RWPE2 (cell line): Measurements from ENCODE around the gene SLC5A12.
A peak's percentile ranks its signal among the peaks of the same experiment; 100 is the strongest.
"Not testable (repeated sequence)": the region's sequence is repeated elsewhere in the genome, so short reads cannot be mapped to it uniquely, and the experiment has no call there.

Experiments used
- ATAC-seq: fragments of 200-7000 bp; cut with Tn5 transposase; 3 replicates; pipeline ENCODE4 v1.9.1; 2021; ENCODE audit warnings: low read depth
- DNase-seq: peaks from one replicate; pipeline ENCODE4 v3.0.0-alpha.2; 2020; ENCODE audit warnings: low spot score
- H3K27ac ChIP-seq: fragments of 450-650 bp; 2 replicates; pipeline ENCODE4 v1.5.1; 2017; ENCODE audit warnings: mild to moderate bottlenecking; ENCODE audit not compliant: poor library complexity, severe bottlenecking
- H3K27me3 ChIP-seq: fragments of 250-450 bp; sonication (Bioruptor Pico); 2 replicates; pipeline ENCODE4 v1.5.1; 2021; ENCODE audit warnings: mild to moderate bottlenecking, moderate library complexity; ENCODE audit not compliant: insufficient read depth, poor library complexity, severe bottlenecking
- H3K36me3 ChIP-seq: fragments of 250-450 bp; sonication (Bioruptor Pico); 2 replicates; pipeline ENCODE4 v1.5.1; 2020; ENCODE audit warnings: low read depth, mild to moderate bottlenecking, moderate library complexity
- H3K4me1 ChIP-seq: fragments of 250-450 bp; sonication (Bioruptor Pico); 2 replicates; pipeline ENCODE4 v1.5.1; 2021; ENCODE audit warnings: mild to moderate bottlenecking, moderate library complexity; ENCODE audit not compliant: insufficient read depth, poor library complexity, severe bottlenecking
- H3K4me3 ChIP-seq: fragments of 250-450 bp; sonication (Bioruptor Pico); 2 replicates; pipeline ENCODE4 v1.5.1; 2021; ENCODE audit warnings: mild to moderate bottlenecking, moderate library complexity; ENCODE audit not compliant: severe bottlenecking
- H3K9me3 ChIP-seq: fragments of 250-450 bp; sonication (Bioruptor Pico); 2 replicates; pipeline ENCODE4 v1.5.1; 2021; ENCODE audit warnings: mild to moderate bottlenecking, moderate library complexity; ENCODE audit not compliant: severe bottlenecking
- TF ChIP-seq, protein P1 (sequence below): fragments of 450-650 bp; IDR thresholded peaks from one replicate; pipeline ENCODE4 v1.5.1; 2017; ENCODE audit warnings: mild to moderate bottlenecking, moderate library complexity; ENCODE audit not compliant: poor library complexity, severe bottlenecking

SLC5A12 gene

DNA sequence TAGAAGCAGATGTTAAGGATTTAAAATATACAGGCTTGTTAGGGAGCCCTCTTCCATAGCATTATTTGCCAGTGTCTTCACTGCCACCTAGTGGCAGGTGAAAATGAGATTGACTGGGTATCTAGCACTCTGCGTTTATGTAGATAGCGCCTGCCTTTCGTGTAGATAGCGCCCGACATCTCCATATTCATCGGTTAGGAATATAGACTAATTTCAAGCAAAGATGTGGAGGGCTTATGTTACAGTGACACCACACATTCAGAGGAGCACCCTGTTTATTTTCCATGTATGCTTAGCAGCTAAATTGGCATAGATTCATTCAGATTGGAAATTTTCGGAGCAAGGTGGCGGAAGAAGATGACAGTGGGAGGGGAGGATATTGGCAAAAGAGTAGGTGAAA, 72.0 kb downstream of the SLC5A12 start:
- Histone ChIP-seq H3K4me1 (no peaks in the 10 kb centered on the region), H3K36me3 (no peaks in the 10 kb centered on the region), H3K4me3 (no peak overlapping the region), H3K27me3 (peaks cover 2% of the 10 kb centered on the region), H3K27ac (no peak overlapping the region), H3K9me3 (no peaks in the 10 kb centered on the region)
- ATAC-seq (peak; percentile 94), DNase-seq (no peak)
- TF ChIP-seq, protein P1, sequence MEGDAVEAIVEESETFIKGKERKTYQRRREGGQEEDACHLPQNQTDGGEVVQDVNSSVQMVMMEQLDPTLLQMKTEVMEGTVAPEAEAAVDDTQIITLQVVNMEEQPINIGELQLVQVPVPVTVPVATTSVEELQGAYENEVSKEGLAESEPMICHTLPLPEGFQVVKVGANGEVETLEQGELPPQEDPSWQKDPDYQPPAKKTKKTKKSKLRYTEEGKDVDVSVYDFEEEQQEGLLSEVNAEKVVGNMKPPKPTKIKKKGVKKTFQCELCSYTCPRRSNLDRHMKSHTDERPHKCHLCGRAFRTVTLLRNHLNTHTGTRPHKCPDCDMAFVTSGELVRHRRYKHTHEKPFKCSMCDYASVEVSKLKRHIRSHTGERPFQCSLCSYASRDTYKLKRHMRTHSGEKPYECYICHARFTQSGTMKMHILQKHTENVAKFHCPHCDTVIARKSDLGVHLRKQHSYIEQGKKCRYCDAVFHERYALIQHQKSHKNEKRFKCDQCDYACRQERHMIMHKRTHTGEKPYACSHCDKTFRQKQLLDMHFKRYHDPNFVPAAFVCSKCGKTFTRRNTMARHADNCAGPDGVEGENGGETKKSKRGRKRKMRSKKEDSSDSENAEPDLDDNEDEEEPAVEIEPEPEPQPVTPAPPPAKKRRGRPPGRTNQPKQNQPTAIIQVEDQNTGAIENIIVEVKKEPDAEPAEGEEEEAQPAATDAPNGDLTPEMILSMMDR = peak; percentile 89

DNA sequence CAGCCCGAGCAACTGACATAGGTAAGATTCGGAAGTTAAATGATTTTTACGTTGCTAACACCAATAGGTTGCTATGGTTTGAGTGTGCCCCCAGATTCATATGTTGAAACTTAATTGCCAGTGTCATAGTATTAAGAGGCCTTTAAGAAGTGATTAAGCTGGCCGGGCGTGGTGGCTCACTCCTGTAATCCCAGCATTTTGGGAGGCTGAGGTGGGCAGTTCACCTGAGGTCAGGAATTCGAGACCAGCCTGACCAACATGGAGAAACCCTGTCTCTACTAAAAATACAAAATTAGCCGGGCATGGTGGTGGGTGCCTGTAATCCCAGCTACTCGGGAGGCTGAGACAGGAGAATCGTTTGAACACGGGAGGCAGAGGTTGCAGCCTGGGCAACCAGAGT, 78.5 kb downstream of the SLC5A12 start:
- not testable (repeated sequence) for DNase-seq, H3K27ac ChIP-seq, H3K27me3 ChIP-seq, H3K36me3 ChIP-seq, H3K4me1 ChIP-seq, H3K9me3 ChIP-seq, ATAC-seq, H3K4me3 ChIP-seq

DNA sequence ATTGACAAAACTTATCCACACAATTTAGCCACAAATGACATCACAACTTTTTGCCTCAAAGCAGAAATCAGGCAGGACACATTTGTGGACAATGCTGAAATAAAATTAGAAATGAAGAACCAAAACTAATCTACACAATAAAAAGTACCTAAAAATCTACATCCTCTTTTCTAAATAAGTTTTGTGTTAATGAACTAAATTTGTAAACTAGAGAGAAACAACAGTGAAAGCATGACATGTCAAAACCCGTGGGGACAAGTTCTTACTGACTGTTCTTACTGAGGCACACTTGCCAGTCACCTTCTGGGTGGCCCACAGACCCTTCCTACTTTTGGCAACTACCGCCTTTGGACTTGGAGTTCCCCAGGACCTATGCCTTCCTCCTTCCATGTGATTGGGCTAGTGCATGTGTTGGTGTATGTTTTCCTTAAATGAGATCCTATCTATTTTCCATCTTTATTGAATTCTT, 89.1 kb downstream of the SLC5A12 start:
- TF ChIP-seq, protein P1 = no peak
- no peak for ATAC-seq
- no peak overlapping the region for H3K27ac ChIP-seq
- H3K4me3 ChIP-seq = no peak overlapping the region
- no peaks in the 10 kb centered on the region for H3K4me1 ChIP-seq
- H3K27me3 ChIP-seq = no peaks in the 10 kb centered on the region
- no peaks in the 10 kb centered on the region for H3K36me3 ChIP-seq
- no peak for DNase-seq
- H3K9me3 ChIP-seq = no peaks in the 10 kb centered on the region

DNA sequence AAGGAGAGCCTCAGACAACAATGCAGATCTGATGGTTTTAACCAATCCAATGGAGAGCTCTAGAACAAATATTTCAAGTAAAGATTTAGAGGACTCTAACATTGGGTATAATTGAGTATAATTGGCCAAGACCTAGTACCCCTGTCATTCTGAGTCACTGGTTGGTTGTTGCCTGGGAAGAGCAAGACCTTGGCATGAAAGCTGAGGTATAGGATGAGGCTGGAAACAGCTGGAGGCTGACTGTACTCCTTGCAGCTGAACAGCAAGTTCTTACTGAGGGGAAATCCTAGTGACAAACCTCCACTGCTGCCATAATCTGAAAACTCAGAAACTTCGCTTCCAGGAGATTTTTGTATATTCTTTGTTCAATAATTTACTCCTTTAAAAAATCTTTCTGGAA, 95.5 kb downstream of the SLC5A12 start:
- H3K36me3 ChIP-seq = no peaks in the 10 kb centered on the region
- TF ChIP-seq, protein P1 = no peak
- H3K27me3 ChIP-seq = no peaks in the 10 kb centered on the region
- DNase-seq (no peak), ATAC-seq (0 out of 3 replicates have a peak, but pooled peaks have one; percentile 34)
- H3K27ac ChIP-seq = no peak overlapping the region
- peaks cover 22% of the 10 kb centered on the region for H3K4me1 ChIP-seq
- no peak overlapping the region for H3K4me3 ChIP-seq
- no peaks in the 10 kb centered on the region for H3K9me3 ChIP-seq

DNA sequence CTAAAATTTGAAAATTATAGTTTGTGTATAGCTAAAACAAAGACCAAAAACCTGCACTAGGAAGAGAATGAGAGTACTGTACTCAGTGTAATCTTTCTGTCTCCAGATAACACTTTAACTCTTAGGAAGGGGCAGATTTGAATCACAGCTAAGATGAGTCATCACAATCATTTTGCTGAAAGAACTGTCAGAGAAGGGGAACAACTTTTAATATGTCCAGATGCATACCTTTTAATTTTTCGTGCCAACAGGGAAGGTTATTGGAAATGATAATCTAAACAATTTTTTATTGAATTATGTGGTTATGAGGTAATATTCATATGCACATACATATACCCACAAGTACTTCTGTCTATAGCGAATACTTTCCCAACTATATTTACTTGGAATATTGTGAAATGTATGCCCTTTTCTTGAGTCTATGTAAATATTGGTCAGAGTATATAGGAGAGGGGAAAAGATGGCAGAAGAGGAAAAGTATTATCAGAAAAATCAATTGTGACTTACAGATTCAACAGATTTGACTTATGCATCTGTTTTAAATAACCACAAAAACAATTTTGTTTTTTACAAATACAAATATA, 98.7 kb downstream of the SLC5A12 start:
- H3K36me3 ChIP-seq = no peaks in the 10 kb centered on the region
- ATAC-seq = peak; percentile 70
- H3K9me3 ChIP-seq = no peaks in the 10 kb centered on the region
- no peaks in the 10 kb centered on the region for H3K27me3 ChIP-seq
- H3K27ac ChIP-seq = peak overlapping the region; percentile 92
- no peak for DNase-seq
- peaks cover 36% of the 10 kb centered on the region for H3K4me1 ChIP-seq
- TF ChIP-seq, protein P1 = no peak
- no peak overlapping the region for H3K4me3 ChIP-seq
